Activated naive CD8-positive, alpha-beta T cell treated with anti-CD3 and anti-CD28 coated beads for 36 hours (primary cell): Measurements from ENCODE around the gene P4HA2. TPM values are rescaled to one million over a fixed set of nuclear protein-coding genes. Genes with fewer than 3 reads are reported as not detected.

Experiments
- DNase-seq: peaks from one replicate; pipeline ENCODE4 v3.0.0; 2021
- H3K27ac Mint-ChIP-seq: one replicate; pipeline ENCODE4 v1.8.0; 2022; ENCODE audit warnings: mild to moderate bottlenecking, moderate library complexity, mixed read lengths
- H3K27me3 Mint-ChIP-seq: one replicate; pipeline ENCODE4 v1.8.0; 2022; ENCODE audit warnings: mild to moderate bottlenecking, mixed read lengths
- H3K36me3 Mint-ChIP-seq: one replicate; pipeline ENCODE4 v1.8.0; 2021; ENCODE audit warnings: mild to moderate bottlenecking, mixed read lengths
- H3K4me1 Mint-ChIP-seq: one replicate; pipeline ENCODE4 v1.8.0; 2021; ENCODE audit warnings: mixed read lengths
- H3K4me3 Mint-ChIP-seq: one replicate; pipeline ENCODE4 v1.8.0; 2022; ENCODE audit warnings: mild to moderate bottlenecking, moderate library complexity, mixed read lengths
- H3K9me3 Mint-ChIP-seq: one replicate; pipeline ENCODE4 v1.8.0; 2022; ENCODE audit warnings: mixed read lengths
- total RNA-seq, 2 experiments: library from RNA; stranded (reverse); gene quantifications; one replicate each; pipeline ENCODE4 v1.2.3, GENCODE V29; 2021

The P4HA2 gene
- total RNA-seq, 2 experiments from 2014 or later: 8.1 to 8.7 TPM

GRCh38 chr5:132142459-132142858 is 85.2 kb downstream of the P4HA2 start:
- Mint-ChIP-seq H3K4me1 (no peaks in the 10 kb centered on the region), H3K27ac (no peak overlapping the region), H3K27me3 (peaks cover 16% of the 10 kb centered on the region), H3K9me3 (peaks cover 31% of the 10 kb centered on the region), H3K36me3 (peaks cover 3% of the 10 kb centered on the region), H3K4me3 (no peak overlapping the region)
- DNase-seq: no peak

Other genes starting within 250 kb of the P4HA2 start
- 1 to 10 TPM; 4.6 to 5.8 TPM for gene ACSL6, start 216.2 kb downstream of the P4HA2 start, total RNA-seq
- under 1 TPM; 0.20 to 0.49 TPM for gene IL3, start 167.2 kb downstream of the P4HA2 start, total RNA-seq
- 100 to 1,000 TPM; 103 to 107 TPM for gene CSF2, start 154.1 kb downstream of the P4HA2 start, total RNA-seq
- under 1 TPM in 1 of 2 experiments, not detected in 1; 0.31 TPM for gene PDLIM4, start 29.8 kb upstream of the P4HA2 start, total RNA-seq
- 1 to 10 TPM in 1 of 2 experiments, under 1 TPM in 1; 0.95 to 1.3 TPM for gene SLC22A4, start 66.5 kb upstream of the P4HA2 start, total RNA-seq
- 1 to 10 TPM; 3.7 to 4.5 TPM for gene SLC22A5, start 141.9 kb upstream of the P4HA2 start, total RNA-seq